ENCODE measurements around the gene KLK2.
A peak's percentile ranks its signal among the peaks of the same experiment; 100 is the strongest.

GRCh38 chr19:50896591-50897190, 23.5 kb downstream of the KLK2 start:
- TF ChIP-seq, protein P1, sequence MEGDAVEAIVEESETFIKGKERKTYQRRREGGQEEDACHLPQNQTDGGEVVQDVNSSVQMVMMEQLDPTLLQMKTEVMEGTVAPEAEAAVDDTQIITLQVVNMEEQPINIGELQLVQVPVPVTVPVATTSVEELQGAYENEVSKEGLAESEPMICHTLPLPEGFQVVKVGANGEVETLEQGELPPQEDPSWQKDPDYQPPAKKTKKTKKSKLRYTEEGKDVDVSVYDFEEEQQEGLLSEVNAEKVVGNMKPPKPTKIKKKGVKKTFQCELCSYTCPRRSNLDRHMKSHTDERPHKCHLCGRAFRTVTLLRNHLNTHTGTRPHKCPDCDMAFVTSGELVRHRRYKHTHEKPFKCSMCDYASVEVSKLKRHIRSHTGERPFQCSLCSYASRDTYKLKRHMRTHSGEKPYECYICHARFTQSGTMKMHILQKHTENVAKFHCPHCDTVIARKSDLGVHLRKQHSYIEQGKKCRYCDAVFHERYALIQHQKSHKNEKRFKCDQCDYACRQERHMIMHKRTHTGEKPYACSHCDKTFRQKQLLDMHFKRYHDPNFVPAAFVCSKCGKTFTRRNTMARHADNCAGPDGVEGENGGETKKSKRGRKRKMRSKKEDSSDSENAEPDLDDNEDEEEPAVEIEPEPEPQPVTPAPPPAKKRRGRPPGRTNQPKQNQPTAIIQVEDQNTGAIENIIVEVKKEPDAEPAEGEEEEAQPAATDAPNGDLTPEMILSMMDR (IDR thresholded peaks at IDR 0.05; ENCODE audit: low read depth, low read length), result no peak
- TF ChIP-seq MAX (IDR thresholded peaks at IDR 0.05; ENCODE audit: low read depth, low read length) (peak; percentile 58), MYC (IDR thresholded peaks at IDR 0.05; ENCODE audit: low read depth, low read length) (no peak)

Data from NB4 (cell line).